Activated naive CD8-positive, alpha-beta T cell (primary cell): Measurements from ENCODE around the gene RANBP6.

Experiments used
- H3K27ac Mint-ChIP-seq: one replicate; pipeline ENCODE4 v1.8.0; 2021; ENCODE audit warnings: mixed read lengths
- H3K27me3 Mint-ChIP-seq: one replicate; pipeline ENCODE4 v1.8.0; 2021; ENCODE audit warnings: mixed read lengths
- H3K36me3 Mint-ChIP-seq: one replicate; pipeline ENCODE4 v1.8.0; 2021; ENCODE audit warnings: mixed read lengths
- H3K4me1 Mint-ChIP-seq: one replicate; pipeline ENCODE4 v1.8.0; 2021; ENCODE audit warnings: low read depth, mixed read lengths
- H3K4me3 Mint-ChIP-seq: one replicate; pipeline ENCODE4 v1.8.0; 2021; ENCODE audit warnings: mild to moderate bottlenecking, mixed read lengths
- H3K9me3 Mint-ChIP-seq: one replicate; pipeline ENCODE4 v1.8.0; 2021; ENCODE audit warnings: low read depth, mixed read lengths

Gene RANBP6

GRCh38 chr9:5978523-5978922, 36.9 kb downstream of the RANBP6 start:
- Mint-ChIP-seq H3K4me3 (no peak overlapping the region), H3K27me3 (no peaks in the 10 kb centered on the region), H3K9me3 (no peaks in the 10 kb centered on the region), H3K36me3 (peaks cover 23% of the 10 kb centered on the region), H3K27ac (no peak overlapping the region), H3K4me1 (peaks cover 29% of the 10 kb centered on the region)

DNA sequence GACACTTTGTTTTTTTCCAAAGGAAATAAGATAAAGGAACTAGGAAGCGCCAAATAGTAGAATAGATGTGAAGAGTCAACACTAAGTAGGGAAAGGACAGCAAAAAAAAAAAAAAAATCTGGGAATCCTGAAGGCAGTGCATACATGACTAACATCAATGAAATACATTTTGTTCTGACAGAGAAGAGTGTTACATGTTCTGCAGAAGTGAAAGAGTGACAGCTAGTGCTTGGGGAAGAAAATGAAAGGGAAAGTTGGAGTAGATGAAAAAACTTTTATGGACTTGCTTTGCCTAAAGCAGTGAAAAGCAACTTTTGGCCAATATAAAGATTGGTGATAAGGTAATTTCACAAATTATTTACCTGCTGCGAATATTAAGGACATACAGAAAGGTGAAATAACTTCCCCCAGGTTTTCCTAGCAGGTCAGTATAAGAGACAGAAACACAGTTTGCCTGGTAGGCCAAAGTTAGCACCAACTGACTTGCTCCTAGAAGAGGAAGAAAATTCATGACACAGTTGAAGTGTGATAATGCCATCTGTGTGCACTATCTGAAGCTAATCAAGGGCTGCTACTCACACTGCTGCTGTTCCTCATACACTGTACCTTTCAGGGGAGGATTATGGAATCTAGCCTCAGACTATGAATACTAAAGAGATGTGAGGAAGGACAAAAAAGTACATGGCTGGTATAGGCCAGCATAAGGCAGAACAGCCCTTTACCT, 38.6 kb downstream of the RANBP6 start:
- H3K36me3 Mint-ChIP-seq, result peaks cover 31% of the 10 kb centered on the region
- H3K4me3 Mint-ChIP-seq, result no peak overlapping the region
- peak overlapping the region; percentile 69 for H3K27ac Mint-ChIP-seq
- peaks cover 37% of the 10 kb centered on the region for H3K4me1 Mint-ChIP-seq
- H3K27me3 Mint-ChIP-seq, result no peaks in the 10 kb centered on the region
- H3K9me3 Mint-ChIP-seq, result no peaks in the 10 kb centered on the region

- peaks cover 22% of the 10 kb centered on the region for H3K4me1 Mint-ChIP-seq
- H3K27ac Mint-ChIP-seq, result peak overlapping the region; percentile 6
- H3K9me3 Mint-ChIP-seq, result no peaks in the 10 kb centered on the region
- peaks cover 35% of the 10 kb centered on the region for H3K36me3 Mint-ChIP-seq
- no peak overlapping the region for H3K4me3 Mint-ChIP-seq
- H3K27me3 Mint-ChIP-seq, result no peaks in the 10 kb centered on the region
Measured at GRCh38 chr9:5971740-5972139, 43.7 kb downstream of the RANBP6 start.
